Measurements from ENCODE around the gene AREG. TPM values are rescaled to one million over a fixed set of nuclear protein-coding genes. Genes with fewer than 3 reads are reported as not detected.

Gene AREG
- total RNA-seq, 1 experiment from 2014 or later: 4.5 TPM

- Histone ChIP-seq H2AFZ (no peak overlapping the region), H3K27me3 (ENCODE audit: insufficient read depth, low read depth) (no peaks in the 10 kb centered on the region), H3K9me3 (ENCODE audit: insufficient read depth, low read depth) (no peaks in the 10 kb centered on the region), H3K4me3 (no peak overlapping the region), H3K36me3 (ENCODE audit: low read depth) (no peaks in the 10 kb centered on the region), H3K4me2 (no peak overlapping the region), H3F3A (ENCODE audit: insufficient read depth, low read depth) (no peaks in the 10 kb centered on the region), H4K20me1 (ENCODE audit: insufficient read depth) (no peaks in the 10 kb centered on the region), H3K9me2 (ENCODE audit: insufficient read depth) (no peaks in the 10 kb centered on the region), H3K27ac (no peak overlapping the region), H3K79me2 (ENCODE audit: low read depth) (no peaks in the 10 kb centered on the region), H3K4me1 (replicated peaks; ENCODE audit: insufficient read depth) (peaks cover 6% of the 10 kb centered on the region; the same call in 1 of the 2 replicates)
- CTCF ChIA-PET: no interaction called here
- intact Hi-C loops (cut with micrococcal nuclease; ENCODE audit: unreplicated experiment): no loop called here
- TF ChIP-seq EZH2 (IDR thresholded peaks at IDR 0.05; ENCODE audit: low read depth) (no peak), CTCF (conservative IDR thresholded peaks at IDR 0.05) (no peak)
- no TSS peak for BruUV-seq (replicated peaks)
- POLR2A ChIA-PET (ENCODE audit: unreplicated experiment): no interaction called here
- DNase-seq: no peak
Observed at GRCh38 chr4:74439952-74440351, 5.0 kb upstream of the AREG start.

- TF ChIP-seq CTCF (conservative IDR thresholded peaks at IDR 0.05) (no peak), EZH2 (IDR thresholded peaks at IDR 0.05; ENCODE audit: low read depth) (no peak)
- Histone ChIP-seq H3K27me3 (ENCODE audit: insufficient read depth, low read depth) (no peaks in the 10 kb centered on the region), H3K4me2 (no peak overlapping the region), H3K4me3 (no peak overlapping the region), H3K4me1 (replicated peaks; ENCODE audit: insufficient read depth) (peaks cover 6% of the 10 kb centered on the region; the same call in 1 of the 2 replicates), H3K9me3 (ENCODE audit: insufficient read depth, low read depth) (no peaks in the 10 kb centered on the region), H3K36me3 (ENCODE audit: low read depth) (no peaks in the 10 kb centered on the region), H3K9me2 (ENCODE audit: insufficient read depth) (no peaks in the 10 kb centered on the region), H2AFZ (no peak overlapping the region), H3K79me2 (ENCODE audit: low read depth) (no peaks in the 10 kb centered on the region), H4K20me1 (ENCODE audit: insufficient read depth) (no peaks in the 10 kb centered on the region), H3K27ac (no peak overlapping the region), H3F3A (ENCODE audit: insufficient read depth, low read depth) (no peaks in the 10 kb centered on the region)
- ChIA-PET CTCF (no interaction called here), POLR2A (ENCODE audit: unreplicated experiment) (no interaction called here)
- intact Hi-C loops (cut with micrococcal nuclease; ENCODE audit: unreplicated experiment): no loop called here
- DNase-seq: no peak
- BruUV-seq (replicated peaks): no TSS peak
Observed at GRCh38 chr4:74440356-74440755, 4.6 kb upstream of the AREG start.

- intact Hi-C loops (cut with micrococcal nuclease; ENCODE audit: unreplicated experiment): no loop called here
- no peaks in the 10 kb centered on the region for H3K27me3 ChIP-seq (ENCODE audit: insufficient read depth, low read depth)
- H2AFZ ChIP-seq: no peak overlapping the region
- no peaks in the 10 kb centered on the region for H3K36me3 ChIP-seq (ENCODE audit: low read depth)
- TF ChIP-seq EZH2 (IDR thresholded peaks at IDR 0.05; ENCODE audit: low read depth): no peak
- TF ChIP-seq CTCF (conservative IDR thresholded peaks at IDR 0.05): no peak
- CTCF ChIA-PET: no interaction called here
- no peaks in the 10 kb centered on the region for H3K79me2 ChIP-seq (ENCODE audit: low read depth)
- H4K20me1 ChIP-seq (ENCODE audit: insufficient read depth): no peaks in the 10 kb centered on the region
- H3K4me2 ChIP-seq: no peak overlapping the region
- H3K9me2 ChIP-seq (ENCODE audit: insufficient read depth): no peaks in the 10 kb centered on the region
- H3K4me1 ChIP-seq (replicated peaks; ENCODE audit: insufficient read depth): peaks cover 6% of the 10 kb centered on the region; the same call in 1 of the 2 replicates
- no TSS peak for BruUV-seq (replicated peaks)
- no peak for DNase-seq
- no peak overlapping the region for H3K4me3 ChIP-seq
- no peak overlapping the region for H3K27ac ChIP-seq
- H3F3A ChIP-seq (ENCODE audit: insufficient read depth, low read depth): no peaks in the 10 kb centered on the region
- no peaks in the 10 kb centered on the region for H3K9me3 ChIP-seq (ENCODE audit: insufficient read depth, low read depth)
- POLR2A ChIA-PET (ENCODE audit: unreplicated experiment): no interaction called here
Observed at GRCh38 chr4:74441744-74442143, 3.2 kb upstream of the AREG start.
